PC-3 (cell line): ENCODE results near the gene CD151. TPM values are rescaled to one million over a fixed set of nuclear protein-coding genes. Genes with fewer than 3 reads are reported as not detected.

Source experiments
- ATAC-seq: fragments of 200-7000 bp; cut with Tn5 transposase; 2 replicates; pipeline ENCODE4 v1.9.1; 2020; ENCODE audit warnings: mild to moderate bottlenecking, moderate library complexity
- BruUV-seq: library from RNA; stranded (reverse); fragments of 400-500 nt; replicated peaks from 2 replicates; lab custom pipeline; 2021; lab: Mats Ljungman, UMichigan
- CTCF ChIA-PET: fragments of 300-600 bp; sonication (Branson Sonifier 250); formaldehyde crosslinking; loops from one replicate; lab custom pipeline; 2022; ENCODE audit warnings: antibody characterized with exemption; lab: Charles Lee
- POLR2A ChIA-PET: fragments of 300-600 bp; sonication (Branson Sonifier 250); formaldehyde crosslinking; loops from one replicate; lab custom pipeline; 2022; ENCODE audit warnings: antibody characterized with exemption; ENCODE audit not compliant: unreplicated experiment; lab: Charles Lee
- DNase-seq: peaks from one replicate; pipeline ENCODE4 v3.0.0-alpha.2; 2015
- H2AFZ ChIP-seq: fragments of 300-600 bp; sonication (generic); 2 replicates; pipeline ENCODE4 v1.6.0; 2016; ENCODE audit warnings: antibody characterized with exemption, low read length
- H3F3A ChIP-seq: fragments of 300-600 bp; sonication (generic); one replicate; pipeline ENCODE4 v1.6.0; 2017; ENCODE audit warnings: antibody characterized with exemption, low read length, control low read depth, mild to moderate bottlenecking; ENCODE audit not compliant: unreplicated experiment
- H3K27ac ChIP-seq: fragments of 300-600 bp; sonication (generic); 2 replicates; pipeline ENCODE4 v1.5.1; 2016; ENCODE audit warnings: mild to moderate bottlenecking, low read length
- H3K27me3 ChIP-seq: fragments of 300-600 bp; sonication (generic); 2 replicates; pipeline ENCODE4 v1.6.1; 2016; ENCODE audit warnings: low read length, mixed read lengths
- H3K36me3 ChIP-seq: fragments of 300-600 bp; sonication (generic); 2 replicates; pipeline ENCODE4 v1.6.1; 2016; ENCODE audit warnings: low read depth, mixed run types, low read length, mixed read lengths
- H3K4me1 ChIP-seq: fragments of 300-600 bp; sonication (generic); 2 replicates; pipeline ENCODE4 v1.5.1; 2016; ENCODE audit warnings: low read length; ENCODE audit not compliant: insufficient read depth
- H3K4me2 ChIP-seq: fragments of 300-600 bp; sonication (generic); 2 replicates; pipeline ENCODE4 v1.6.0; 2016; ENCODE audit warnings: low read length
- H3K4me3 ChIP-seq: fragments of 300-600 bp; sonication (generic); 2 replicates; pipeline ENCODE4 v1.5.1; 2016; ENCODE audit warnings: mild to moderate bottlenecking, low read length, mixed read lengths
- H3K79me2 ChIP-seq: fragments of 300-600 bp; sonication (generic); 2 replicates; pipeline ENCODE4 v1.6.1; 2017; ENCODE audit warnings: low read length, mixed read lengths
- H3K9ac ChIP-seq: fragments of 300-600 bp; sonication (generic); 2 replicates; pipeline ENCODE4 v1.6.0; 2016; ENCODE audit warnings: mild to moderate bottlenecking, low read length
- H3K9me2 ChIP-seq: fragments of 300-600 bp; sonication (generic); replicated peaks from 2 replicates; pipeline ENCODE4 v1.6.1; 2016; ENCODE audit warnings: mixed run types, low read length, mixed read lengths
- H3K9me3 ChIP-seq: fragments of 300-600 bp; sonication (generic); 2 replicates; pipeline ENCODE4 v1.6.1; 2016; ENCODE audit warnings: low read length, mixed read lengths
- H4K20me1 ChIP-seq: fragments of 300-600 bp; sonication (generic); 2 replicates; pipeline ENCODE4 v1.6.1; 2016; ENCODE audit warnings: low read length, mixed read lengths
- EZH2 ChIP-seq: fragments of 300-600 bp; sonication (generic); IDR thresholded peaks from one replicate; pipeline ENCODE4 v1.6.1; 2017; ENCODE audit warnings: antibody characterized with exemption, mild to moderate bottlenecking, low read length; ENCODE audit not compliant: unreplicated experiment
- EZH2phosphoT487 ChIP-seq: fragments of 300-600 bp; sonication (generic); IDR thresholded peaks from 2 replicates; pipeline ENCODE4 v1.6.1; 2018; ENCODE audit warnings: mild to moderate bottlenecking, antibody characterized with exemption, low read length, borderline replicate concordance
- intact Hi-C: fragments of 100-400 bp; cut with micrococcal nuclease; formaldehyde crosslinking; loops from 2 replicates; pipeline ENCODE4 v1.9.0; 2023
- total RNA-seq: library from RNA; depleted of rRNA; stranded (reverse); fragments of >200 nt; gene quantifications from 2 replicates; pipeline ENCODE4 v1.2.3, GENCODE V29; 2014
- TF ChIP-seq, protein P1 (sequence below): fragments of 300-600 bp; sonication (generic); conservative IDR thresholded peaks from 2 replicates; pipeline ENCODE4 v1.5.1; 2017; ENCODE audit warnings: antibody characterized with exemption, low read depth, mild to moderate bottlenecking, low read length

Gene CD151
- total RNA-seq, 1 experiment from 2014 or later = 469 TPM

DNA sequence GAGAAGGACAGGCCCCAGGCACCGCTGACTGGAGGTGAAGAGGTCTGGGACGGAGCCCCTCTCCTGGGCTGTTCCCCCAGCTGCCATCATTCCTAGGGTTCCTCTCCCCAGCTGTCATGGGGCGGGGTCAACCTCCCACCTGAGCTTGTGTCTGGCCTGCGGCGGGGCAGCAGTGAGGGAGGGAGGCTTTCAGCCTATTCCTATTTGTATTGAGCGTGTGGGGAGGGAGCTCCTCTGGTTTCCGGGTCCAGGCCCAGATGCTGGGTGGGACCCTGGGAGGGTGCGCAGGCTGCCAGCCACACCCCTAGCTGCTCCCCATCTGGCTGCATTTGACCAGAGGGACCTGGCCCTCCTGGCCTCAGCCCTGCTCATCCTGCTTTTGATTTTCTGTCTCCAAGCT, 23.6 kb downstream of the CD151 start:
- H3K9ac ChIP-seq = no peak overlapping the region
- H3K9me3 ChIP-seq = no peaks in the 10 kb centered on the region
- no peaks in the 10 kb centered on the region for H4K20me1 ChIP-seq
- H3K4me3 ChIP-seq = no peak overlapping the region
- ChIA-PET CTCF (no interaction called here), POLR2A (interaction anchor here (0.7 kb wide), 1 partner anchor 24 kb away, joined by 3 read pairs; the partner anchor contains the start of gene CD151)
- no peaks in the 10 kb centered on the region for H3K27me3 ChIP-seq
- intact Hi-C loops = no loop called here
- H3K79me2 ChIP-seq = no peaks in the 10 kb centered on the region
- no peaks in the 10 kb centered on the region for H3K9me2 ChIP-seq
- no peaks in the 10 kb centered on the region for H3K4me1 ChIP-seq
- H3K36me3 ChIP-seq = no peaks in the 10 kb centered on the region
- no peak overlapping the region for H2AFZ ChIP-seq
- TF ChIP-seq, protein P1, sequence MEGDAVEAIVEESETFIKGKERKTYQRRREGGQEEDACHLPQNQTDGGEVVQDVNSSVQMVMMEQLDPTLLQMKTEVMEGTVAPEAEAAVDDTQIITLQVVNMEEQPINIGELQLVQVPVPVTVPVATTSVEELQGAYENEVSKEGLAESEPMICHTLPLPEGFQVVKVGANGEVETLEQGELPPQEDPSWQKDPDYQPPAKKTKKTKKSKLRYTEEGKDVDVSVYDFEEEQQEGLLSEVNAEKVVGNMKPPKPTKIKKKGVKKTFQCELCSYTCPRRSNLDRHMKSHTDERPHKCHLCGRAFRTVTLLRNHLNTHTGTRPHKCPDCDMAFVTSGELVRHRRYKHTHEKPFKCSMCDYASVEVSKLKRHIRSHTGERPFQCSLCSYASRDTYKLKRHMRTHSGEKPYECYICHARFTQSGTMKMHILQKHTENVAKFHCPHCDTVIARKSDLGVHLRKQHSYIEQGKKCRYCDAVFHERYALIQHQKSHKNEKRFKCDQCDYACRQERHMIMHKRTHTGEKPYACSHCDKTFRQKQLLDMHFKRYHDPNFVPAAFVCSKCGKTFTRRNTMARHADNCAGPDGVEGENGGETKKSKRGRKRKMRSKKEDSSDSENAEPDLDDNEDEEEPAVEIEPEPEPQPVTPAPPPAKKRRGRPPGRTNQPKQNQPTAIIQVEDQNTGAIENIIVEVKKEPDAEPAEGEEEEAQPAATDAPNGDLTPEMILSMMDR = no peak
- TF ChIP-seq EZH2 (no peak), EZH2phosphoT487 (no peak)
- DNase-seq = no peak
- H3K27ac ChIP-seq = no peak overlapping the region
- no peaks in the 10 kb centered on the region for H3F3A ChIP-seq
- no peak overlapping the region for H3K4me2 ChIP-seq
- no peak for ATAC-seq
- no TSS peak for BruUV-seq

- no peaks in the 10 kb centered on the region for H3K36me3 ChIP-seq
- TF ChIP-seq EZH2phosphoT487 (no peak), EZH2 (no peak)
- TF ChIP-seq, protein P1 = no peak
- CTCF ChIA-PET = no interaction called here
- POLR2A ChIA-PET = no interaction called here
- ATAC-seq (no peak), DNase-seq (no peak)
- no peaks in the 10 kb centered on the region for H3K4me1 ChIP-seq
- no peak overlapping the region for H2AFZ ChIP-seq
- no peak overlapping the region for H3K27ac ChIP-seq
- no peak overlapping the region for H3K4me2 ChIP-seq
- no peaks in the 10 kb centered on the region for H3K79me2 ChIP-seq
- intact Hi-C loops = no loop called here
- H3K9me2 ChIP-seq = no peaks in the 10 kb centered on the region
- no TSS peak for BruUV-seq
- H3K9me3 ChIP-seq = no peaks in the 10 kb centered on the region
- no peak overlapping the region for H3K4me3 ChIP-seq
- no peak overlapping the region for H3K9ac ChIP-seq
- no peaks in the 10 kb centered on the region for H4K20me1 ChIP-seq
- no peaks in the 10 kb centered on the region for H3F3A ChIP-seq
- no peaks in the 10 kb centered on the region for H3K27me3 ChIP-seq
These were observed 25.5 kb downstream of the CD151 start for GRCh38 chr11:858053-858761.

- no peaks in the 10 kb centered on the region for H3K27me3 ChIP-seq
- POLR2A ChIA-PET = no interaction called here
- no peaks in the 10 kb centered on the region for H3K36me3 ChIP-seq
- CTCF ChIA-PET = no interaction called here
- no TSS peak for BruUV-seq
- no peaks in the 10 kb centered on the region for H4K20me1 ChIP-seq
- H3K79me2 ChIP-seq = no peaks in the 10 kb centered on the region
- H2AFZ ChIP-seq = no peak overlapping the region
- no peaks in the 10 kb centered on the region for H3K9me2 ChIP-seq
- TF ChIP-seq EZH2phosphoT487 = no peak
- TF ChIP-seq, protein P1 = no peak
- TF ChIP-seq EZH2 = no peak
- H3K9ac ChIP-seq = no peak overlapping the region
- no peak overlapping the region for H3K27ac ChIP-seq
- H3K4me1 ChIP-seq = no peaks in the 10 kb centered on the region
- ATAC-seq (no peak), DNase-seq (no peak)
- H3K4me2 ChIP-seq = no peak overlapping the region
- no peak overlapping the region for H3K4me3 ChIP-seq
- intact Hi-C loops = no loop called here
- no peaks in the 10 kb centered on the region for H3F3A ChIP-seq
- H3K9me3 ChIP-seq = no peaks in the 10 kb centered on the region
These were observed 26.1 kb downstream of the CD151 start for GRCh38 chr11:858762-859339.
